HG03520 (cell line): ENCODE measurements around the gene MYO1C.

ENCODE experiments used
- ATAC-seq: cut with Tn5 transposase; IDR thresholded peaks from one replicate; pipeline ENCODE4 v1.9.1; 2021; ENCODE audit warnings: mild to moderate bottlenecking, moderate library complexity; ENCODE audit not compliant: unreplicated experiment

The MYO1C gene

DNA sequence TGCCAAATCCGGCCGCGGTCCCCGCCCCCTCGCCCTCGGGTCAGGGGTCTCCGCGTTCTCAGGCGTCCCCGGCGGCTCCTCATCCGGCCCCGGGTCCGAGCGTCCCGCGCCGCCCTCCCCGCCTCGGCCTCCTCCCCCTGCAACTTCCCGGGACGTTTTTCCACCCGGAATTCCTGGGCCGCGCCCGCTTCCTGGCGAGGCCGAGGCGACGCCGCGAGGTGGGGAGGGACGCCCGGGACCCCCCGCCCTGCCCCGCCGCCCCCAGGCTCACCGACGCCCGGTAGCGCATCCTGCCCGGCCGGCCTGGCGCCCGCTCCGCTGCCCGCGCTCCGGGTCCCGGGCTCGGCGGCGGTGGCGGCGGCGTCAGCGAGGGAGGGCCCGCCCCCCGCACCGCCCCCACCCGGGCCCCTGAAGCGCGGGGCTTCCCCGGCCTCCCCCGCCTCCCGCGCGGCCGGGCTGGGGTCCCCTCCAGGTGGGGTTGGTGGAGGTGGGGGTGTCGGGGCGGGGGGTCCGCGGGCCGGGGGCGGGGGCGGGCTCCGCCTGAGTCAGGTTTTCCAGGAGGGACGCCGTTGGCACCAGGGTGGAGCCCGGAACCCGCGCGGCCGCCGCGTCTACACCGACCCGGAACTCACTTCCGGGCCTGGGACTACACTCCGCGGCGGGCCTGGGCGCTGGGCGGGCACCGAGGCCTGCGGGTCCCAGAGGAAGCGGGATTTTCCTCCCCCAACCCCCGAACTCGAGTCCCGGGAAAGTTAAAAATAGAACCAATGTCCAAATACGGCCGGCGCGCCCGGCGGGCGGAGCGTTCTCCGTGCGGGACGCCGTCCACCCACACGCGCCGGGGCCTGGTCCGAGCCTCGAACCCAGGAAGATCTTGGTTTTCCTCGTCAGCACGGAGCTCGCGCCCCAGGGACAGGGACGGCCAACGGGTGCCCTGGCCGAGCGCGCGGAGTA, 6.8 kb downstream of the MYO1C start:
- ATAC-seq = peak; percentile 34

DNA sequence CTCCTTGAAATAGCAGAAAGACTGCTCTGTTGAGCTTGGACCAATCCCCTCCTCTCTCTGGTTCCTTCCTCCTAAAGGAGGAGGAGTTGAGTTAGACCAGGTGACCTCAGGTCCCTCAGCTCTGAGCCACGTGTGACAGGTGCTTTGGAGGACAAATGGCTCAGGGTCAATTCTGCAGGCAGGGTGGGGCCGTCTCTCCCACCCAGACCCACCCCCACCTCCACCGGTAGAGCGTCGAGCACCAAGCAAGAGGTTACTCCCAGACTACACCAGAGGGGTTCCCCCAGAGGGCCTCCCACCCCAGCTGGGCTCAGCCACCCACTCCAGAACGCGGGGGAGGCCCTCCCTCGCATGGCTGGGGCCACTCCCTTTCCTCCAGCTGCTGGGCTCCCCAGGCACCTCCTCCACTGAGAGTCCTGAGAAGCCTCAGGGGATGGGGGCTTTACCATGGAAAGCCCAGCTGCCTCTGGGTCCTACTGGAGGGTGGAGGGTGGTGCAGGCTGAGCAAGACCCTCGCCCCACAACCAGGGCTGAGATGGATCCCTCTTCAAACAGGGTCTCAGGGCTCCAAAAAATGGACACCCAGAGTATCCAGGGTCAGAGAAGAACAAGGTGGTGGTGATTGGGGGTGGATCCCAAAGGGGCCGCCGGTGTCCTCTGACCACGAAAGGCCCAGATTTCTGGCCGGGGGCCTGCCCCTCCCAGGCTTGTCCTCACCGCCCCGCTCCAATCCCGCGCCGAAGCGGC, 7.6 kb downstream of the MYO1C start:
- peak; percentile 26 for ATAC-seq

DNA sequence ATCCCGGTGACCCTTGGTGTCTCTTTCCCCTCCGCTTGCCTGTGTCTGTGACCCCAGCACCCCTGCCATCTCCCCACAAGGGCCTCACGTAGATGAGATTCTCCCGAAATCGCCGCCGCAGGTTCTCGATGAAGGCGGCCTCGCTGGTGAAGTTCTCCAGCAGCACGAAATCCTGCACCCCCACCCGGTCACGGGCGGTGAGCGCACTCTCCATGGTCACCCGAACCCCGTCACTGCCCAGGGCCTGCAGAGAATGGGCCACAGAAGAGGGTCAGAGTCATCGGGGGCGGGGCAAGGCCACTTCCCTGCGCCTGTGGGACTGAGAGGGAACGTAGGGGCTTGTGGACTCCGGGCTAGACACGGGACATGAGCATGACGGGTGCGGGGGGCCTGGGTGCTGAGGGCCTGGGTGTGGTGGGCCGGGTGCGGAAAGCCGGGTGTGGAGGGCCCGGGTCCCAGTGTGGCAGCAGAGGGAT, 8.4 kb downstream of the MYO1C start:
- ATAC-seq = no peak

GRCh38 chr17:1482680-1483079, 9.8 kb downstream of the MYO1C start:
- ATAC-seq = no peak

DNA sequence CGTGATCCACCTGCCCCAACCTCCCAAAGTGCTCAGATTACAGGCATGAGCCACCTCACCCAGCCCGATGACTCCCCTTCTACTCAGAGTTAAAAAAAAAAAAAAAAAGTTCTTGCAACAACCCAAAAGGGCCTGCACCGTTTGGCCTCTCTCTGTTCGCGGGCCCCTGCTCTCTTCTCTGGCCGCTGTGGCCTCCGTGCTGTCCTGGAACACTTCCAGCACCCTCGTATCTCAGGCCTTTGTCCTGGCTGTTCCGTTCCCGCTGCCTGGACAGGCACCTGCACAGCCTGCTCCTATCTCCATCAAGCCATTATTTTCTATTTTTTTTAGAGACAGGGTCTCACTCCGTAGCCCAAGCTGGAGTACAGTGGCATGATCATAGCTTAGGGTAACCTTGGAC, 10.8 kb downstream of the MYO1C start:
- no peak for ATAC-seq

DNA sequence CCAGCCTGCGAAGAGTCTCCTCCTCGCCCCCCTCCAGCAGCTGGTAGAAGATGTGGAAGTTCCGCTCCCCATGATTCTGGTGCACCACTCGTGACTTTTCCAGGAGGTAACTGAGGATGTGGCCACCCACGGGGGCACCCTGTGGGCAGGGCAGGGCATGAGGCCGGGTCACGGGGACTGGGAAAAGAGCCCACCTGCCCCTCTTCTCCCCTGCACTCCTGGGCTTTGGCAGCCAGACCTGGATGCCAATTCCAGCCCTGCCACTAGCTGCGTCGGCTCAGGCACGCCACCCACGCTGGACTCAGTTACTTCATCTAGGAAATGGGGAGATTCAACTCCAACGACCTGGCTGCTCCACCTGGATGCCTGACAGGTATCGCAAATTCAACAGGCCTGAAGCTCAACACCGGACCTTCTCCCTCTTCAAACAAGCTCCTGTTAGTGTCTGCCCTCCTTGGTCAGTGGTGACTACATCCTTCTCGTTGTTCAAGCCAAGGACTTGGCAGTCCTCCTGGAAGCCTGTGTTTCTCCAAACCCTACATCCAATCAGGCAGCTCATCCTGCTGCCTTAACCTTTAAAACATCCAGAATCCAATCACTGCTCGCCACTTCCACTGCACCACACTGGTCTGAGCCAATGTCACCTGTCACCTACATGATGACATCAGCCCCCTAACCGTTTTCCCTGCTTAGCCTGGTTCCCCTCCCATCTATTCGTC, 11.6 kb downstream of the MYO1C start:
- ATAC-seq = no peak

GRCh38 chr17:1478418-1478817, 14.1 kb downstream of the MYO1C start:
- no peak for ATAC-seq

- no peak for ATAC-seq
Measured at GRCh38 chr17:1475321-1475854, 17.1 kb downstream of the MYO1C start.

DNA sequence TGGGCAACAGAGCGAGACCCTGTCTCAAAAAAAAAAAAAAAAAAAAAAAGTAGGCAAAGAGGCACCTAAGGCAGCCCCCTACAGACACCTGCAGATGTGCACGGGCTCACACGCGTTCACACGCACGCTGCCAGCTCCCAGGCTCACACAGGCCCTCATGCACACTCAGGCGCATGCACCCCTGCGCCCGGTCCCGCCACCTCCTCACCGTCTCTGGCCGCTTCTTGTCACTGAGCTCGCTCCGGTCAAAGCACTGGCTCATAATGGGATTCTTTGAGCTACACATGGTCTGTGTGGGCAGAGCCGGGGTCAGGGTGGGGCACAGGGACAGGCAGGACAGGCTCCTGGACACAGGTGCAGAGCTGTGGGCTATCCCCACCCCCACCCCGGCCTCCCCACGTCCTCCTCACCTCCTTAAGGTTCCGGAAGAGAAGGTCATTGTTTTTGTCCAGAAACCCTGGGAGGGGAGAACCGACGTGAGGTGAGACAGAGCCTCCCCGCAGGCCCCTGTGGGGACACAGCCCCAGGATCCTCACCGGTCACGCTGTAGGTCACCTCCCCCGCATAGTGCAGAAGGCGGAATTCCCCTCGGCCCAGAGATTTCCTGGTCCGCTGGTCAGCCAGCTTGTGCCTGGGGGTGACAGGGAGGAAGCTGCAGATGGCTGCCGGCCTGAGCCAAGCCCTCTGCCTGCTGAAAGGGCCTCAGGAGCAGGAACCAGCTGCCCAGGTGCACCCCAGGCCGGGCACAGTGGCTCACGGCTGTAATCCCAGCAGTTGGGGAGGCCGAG, 17.9 kb downstream of the MYO1C start:
- ATAC-seq = no peak

- ATAC-seq = no peak
Measured at GRCh38 chr17:1473841-1474240, 18.6 kb downstream of the MYO1C start.

GRCh38 chr17:1473170-1473569, 19.3 kb downstream of the MYO1C start:
- no peak for ATAC-seq

DNA sequence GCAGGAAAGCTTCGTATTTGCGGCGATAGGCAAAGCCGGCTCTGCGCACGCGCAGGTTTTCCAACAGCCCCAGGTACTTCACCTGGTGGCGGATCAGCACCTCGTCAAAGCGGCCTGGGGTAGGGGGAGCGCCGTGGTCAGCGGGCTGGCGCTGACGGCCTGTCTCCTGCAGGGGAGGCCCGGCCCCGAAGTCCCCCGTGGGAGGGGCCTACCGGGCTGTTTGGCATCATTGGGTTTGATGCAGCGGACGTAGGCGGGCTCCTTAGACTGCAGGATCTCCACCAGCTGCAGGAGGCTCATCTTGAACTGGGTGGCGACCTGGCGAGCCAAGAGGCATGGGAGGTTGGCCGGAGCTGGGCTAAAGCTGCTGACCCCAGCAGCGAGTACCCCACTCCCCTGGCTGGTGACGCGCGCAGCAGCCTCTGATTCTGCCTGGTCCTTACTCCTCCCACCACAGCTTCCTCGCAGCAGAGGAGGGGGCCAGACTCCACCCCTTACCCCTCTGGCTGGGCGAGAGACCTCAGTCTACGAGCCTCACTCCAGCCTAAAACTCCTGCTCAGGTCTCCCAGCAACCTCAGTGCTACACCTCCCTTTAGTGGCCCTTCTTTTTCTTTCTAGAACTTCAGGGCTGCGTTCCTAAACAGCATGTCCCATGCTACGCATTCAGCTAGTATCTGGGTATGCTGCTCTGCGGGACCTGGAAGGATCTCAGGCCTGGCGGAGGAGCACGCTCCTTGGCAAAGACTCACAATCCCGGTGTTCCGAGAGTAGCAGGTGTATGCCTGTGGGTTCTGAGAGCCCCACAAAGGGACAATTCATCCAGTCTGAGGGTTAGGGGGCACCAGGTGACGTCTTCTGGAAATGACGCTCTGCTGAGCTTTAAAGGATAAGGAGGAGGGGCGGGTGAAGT, 20.3 kb downstream of the MYO1C start:
- no peak for ATAC-seq

DNA sequence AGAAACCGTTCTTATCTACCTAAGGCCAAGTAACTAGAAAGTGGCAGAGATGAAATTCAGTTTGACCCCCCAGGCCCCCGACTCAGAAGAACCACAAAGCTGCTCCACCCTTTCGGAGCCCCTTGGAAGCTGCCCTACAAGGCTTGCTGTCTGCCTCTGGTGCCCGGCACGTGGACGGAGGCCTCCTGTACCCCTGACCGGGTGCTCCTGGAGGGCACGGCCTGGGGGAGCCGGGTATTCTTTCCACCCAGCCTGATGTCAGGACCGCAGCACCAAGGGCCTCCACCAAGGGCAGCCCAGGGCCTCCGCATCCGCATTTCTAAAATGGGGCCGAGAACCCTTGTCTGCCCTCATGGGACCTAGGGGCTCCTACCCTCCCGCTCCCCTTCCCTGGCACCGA, 21.0 kb downstream of the MYO1C start:
- ATAC-seq = no peak

DNA sequence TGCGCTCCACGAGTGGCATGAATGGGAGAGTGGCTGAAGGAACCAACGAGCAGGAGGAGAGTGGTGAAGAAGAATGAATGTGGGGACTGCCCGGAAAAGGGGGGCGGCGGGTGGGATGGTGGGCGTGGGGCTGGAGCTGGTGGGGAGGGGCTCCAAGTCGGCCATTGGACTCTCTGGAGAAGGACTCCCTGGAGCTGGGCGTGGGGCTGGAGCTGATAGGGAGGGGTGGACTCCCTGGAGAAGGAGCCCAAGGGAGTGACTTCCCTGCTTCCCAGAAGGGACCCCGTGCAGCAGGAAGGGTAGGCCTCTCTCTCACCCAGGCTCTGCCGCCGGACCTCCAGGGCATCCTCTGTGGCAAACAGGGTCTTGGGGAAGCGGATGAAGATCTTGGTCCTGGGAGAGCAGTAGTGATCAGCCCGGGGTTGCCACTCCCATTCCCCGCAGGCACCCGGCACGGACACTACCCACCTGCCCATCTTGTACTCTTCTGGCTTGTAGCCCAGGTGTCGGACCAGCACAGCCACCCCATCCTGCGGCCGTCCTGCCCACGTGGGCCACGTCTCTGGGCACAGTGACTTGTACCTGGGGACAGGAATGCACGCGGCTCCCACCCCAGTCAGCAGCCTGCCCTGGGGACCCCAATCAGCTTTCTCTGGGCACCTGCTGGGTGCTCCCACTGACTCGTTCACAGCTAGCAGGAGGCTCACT, 21.6 kb downstream of the MYO1C start:
- ATAC-seq = no peak

- ATAC-seq = no peak
Measured at GRCh38 chr17:1470071-1470754, 22.3 kb downstream of the MYO1C start.

DNA sequence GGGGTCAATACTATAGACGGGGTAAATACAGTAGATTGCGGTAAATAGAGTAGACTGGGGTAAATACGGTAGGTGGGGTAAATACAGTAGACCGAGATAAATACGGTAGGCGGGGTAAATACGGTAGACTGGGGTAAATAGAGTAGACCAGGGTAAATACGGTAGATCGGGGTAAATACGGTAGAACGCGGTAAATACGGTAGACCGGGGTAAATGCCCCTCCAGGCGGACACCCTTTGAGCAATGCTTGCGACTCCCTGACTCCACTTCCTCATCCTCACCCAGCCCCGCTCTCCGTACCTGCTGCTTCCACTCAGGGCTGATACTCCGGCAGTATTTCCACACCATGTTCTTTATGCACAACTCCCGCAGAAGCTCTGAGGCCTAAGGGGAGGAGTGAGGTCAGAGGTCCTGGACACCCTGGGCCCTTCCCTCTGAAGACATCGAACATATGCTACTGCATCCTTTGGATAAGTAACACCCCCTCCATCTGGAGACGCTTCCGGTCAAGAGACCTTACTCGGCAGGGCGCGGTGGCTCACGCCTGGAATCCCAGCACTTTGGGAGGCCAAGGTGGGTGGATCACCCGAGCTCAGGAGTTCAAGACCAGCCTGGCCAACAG, 23.1 kb downstream of the MYO1C start:
- ATAC-seq = no peak

DNA sequence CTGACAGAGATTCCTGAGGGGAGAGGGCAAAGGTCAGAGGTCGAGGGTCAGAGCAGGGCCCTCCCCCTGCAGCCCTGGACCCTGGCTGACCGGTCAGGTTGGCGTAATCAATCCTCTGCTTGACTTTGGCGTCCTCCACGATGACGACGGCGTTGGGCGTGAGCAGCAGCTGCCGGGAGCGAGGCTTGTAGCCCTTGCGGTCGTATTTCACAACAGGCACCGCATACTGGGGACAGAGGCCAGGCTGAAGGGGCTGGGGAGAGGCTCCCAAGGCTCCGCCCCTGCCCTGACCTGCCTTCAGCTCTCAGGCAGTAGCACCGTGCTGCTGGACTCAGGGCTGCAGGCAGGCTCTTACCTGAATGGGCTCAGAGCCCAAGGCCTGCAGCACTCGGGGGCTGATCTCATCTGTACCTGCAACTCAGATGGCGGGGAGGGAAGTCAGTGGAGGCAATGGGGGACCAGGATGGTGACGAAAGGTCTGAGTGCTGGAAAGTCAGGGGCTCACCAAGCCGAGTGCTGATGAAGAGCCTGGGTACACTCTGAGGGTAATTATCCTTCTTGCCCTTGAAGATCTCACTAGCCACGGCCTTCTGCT, 24.5 kb downstream of the MYO1C start:
- ATAC-seq = no peak
